ENCODE data around the gene IDS.

- TF ChIP-seq TAF1 (IDR thresholded peaks at IDR 0.05; ENCODE audit: low read depth, low read length) (no peak), RFX5 (IDR thresholded peaks at IDR 0.05; ENCODE audit: borderline replicate concordance, low read depth, low read length) (no peak), CHD1 (IDR thresholded peaks at IDR 0.05; ENCODE audit: low read depth, low read length) (no peak), CTCF (IDR thresholded peaks at IDR 0.05; ENCODE audit: control extremely low read depth in 1 of 3, insufficient read depth in 1 of 3, low read depth in 1 of 3, low read length in 3 of 3) (no peak), HDAC2 (IDR thresholded peaks at IDR 0.05; ENCODE audit: borderline replicate concordance in 1 of 2, low read depth in 2 of 2, low read length in 2 of 2) (no peak), POLR2A (IDR thresholded peaks at IDR 0.05; ENCODE audit: control extremely low read depth in 1 of 2, low read depth in 2 of 2, low read length in 2 of 2) (no peak), SRF (IDR thresholded peaks at IDR 0.05; ENCODE audit: low read depth, low read length) (no peak), SIN3A (conservative IDR thresholded peaks at IDR 0.05 in 1 of 2, IDR thresholded peaks at IDR 0.05 in 1 of 2; ENCODE audit: low read depth in 1 of 2, low read length in 2 of 2) (no peak)
Observed at GRCh38 chrX:149456476-149457245, 48.4 kb downstream of the IDS start.

Measured in H1 (cell line).